Central memory CD8-positive, alpha-beta T cell (primary cell): ENCODE measurements around the gene GOLGA6L25.
"Not testable (repeated sequence)": the region's sequence is repeated elsewhere in the genome, so short reads cannot be mapped to it uniquely, and the experiment has no call there.

Experiments used
- ATAC-seq: fragments of 150-1000 bp; cut with Tn5 transposase; replicated peaks from 2 replicates; pipeline ENCODE4 v1.10.0; 2022; ENCODE audit warnings: mild to moderate bottlenecking, moderate FRiP score, moderate number of reproducible peaks; ENCODE audit not compliant: poor library complexity, severe bottlenecking; ENCODE audit errors: extremely low read depth
- DNase-seq, 2 donors: peaks; one replicate each; pipeline ENCODE4 v3.0.0; 2021; ENCODE audit warnings: low spot score in 2 of 2
- H3K27ac Mint-ChIP-seq: one replicate; pipeline ENCODE4 v1.8.0; 2022; ENCODE audit warnings: low read depth, mild to moderate bottlenecking, moderate library complexity, mixed read lengths
- H3K27me3 Mint-ChIP-seq: one replicate; pipeline ENCODE4 v1.8.0; 2022; ENCODE audit warnings: mixed read lengths
- H3K36me3 Mint-ChIP-seq: one replicate; pipeline ENCODE4 v1.8.0; 2022; ENCODE audit warnings: mild to moderate bottlenecking, moderate library complexity, mixed read lengths; ENCODE audit not compliant: insufficient read depth
- H3K4me1 Mint-ChIP-seq: one replicate; pipeline ENCODE4 v1.8.0; 2022; ENCODE audit warnings: mixed read lengths
- H3K4me3 Mint-ChIP-seq: one replicate; pipeline ENCODE4 v1.8.0; 2022; ENCODE audit warnings: mild to moderate bottlenecking, moderate library complexity, mixed read lengths
- H3K9me3 Mint-ChIP-seq: one replicate; pipeline ENCODE4 v1.8.0; 2022; ENCODE audit warnings: mixed read lengths

Gene GOLGA6L25, protein sequence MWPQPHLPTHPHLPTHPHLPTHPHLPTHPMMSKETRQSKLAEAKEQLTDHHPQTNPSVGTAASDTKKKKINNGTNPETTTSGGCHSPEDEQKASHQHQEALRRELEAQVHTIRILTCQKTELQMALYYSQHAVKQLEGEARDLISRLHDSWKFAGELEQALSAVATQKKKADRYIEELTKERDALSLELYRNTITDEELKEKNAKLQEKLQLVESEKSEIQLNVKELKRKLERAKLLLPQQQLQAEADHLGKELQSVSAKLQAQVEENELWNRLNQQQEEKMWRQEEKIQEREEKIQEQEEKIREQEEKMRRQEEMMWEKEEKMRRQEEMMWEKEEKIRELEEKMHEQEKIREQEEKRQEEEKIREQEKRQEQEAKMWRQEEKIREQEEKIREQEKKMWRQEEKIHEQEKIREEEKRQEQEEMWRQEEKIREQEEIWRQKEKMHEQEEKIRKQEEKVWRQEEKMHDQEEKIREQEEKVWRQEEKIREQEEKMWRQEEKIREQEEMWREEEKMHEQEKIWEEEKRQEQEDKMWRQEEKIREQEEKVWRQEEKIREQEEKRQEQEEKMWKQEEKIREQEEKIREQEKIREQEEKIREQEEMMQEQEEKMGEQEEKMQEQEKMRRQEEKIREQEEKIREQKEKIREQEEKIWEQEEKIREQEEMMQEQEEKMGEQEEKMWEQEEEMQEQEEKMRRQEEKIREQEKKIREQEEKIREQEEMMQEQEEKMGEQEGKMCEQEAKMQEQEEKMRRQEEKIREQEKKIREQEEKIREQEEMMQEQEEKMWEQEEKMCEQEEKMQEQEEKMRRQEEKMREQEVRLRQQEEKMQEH

DNA sequence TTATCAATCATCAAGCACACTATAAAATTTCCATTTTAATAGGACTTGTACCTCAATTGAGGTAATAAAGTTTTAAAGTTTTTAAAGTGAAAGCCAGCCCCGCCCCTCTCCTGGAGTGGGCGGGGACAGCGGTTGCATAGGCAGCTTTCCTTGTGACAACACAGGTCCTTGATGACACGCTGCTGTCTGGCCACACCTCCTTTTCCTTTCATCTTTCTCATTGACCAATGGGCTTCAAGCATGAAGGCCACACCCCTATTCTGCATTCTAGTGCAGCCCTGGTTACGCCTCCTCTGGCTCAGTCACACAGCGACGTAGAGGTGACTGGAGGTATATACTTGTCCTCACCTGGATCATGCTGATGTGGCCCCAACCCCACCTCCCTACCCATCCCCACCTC lies at the start of gene GOLGA6L25:
GOLGA6L25 (plus strand) TSS at position 301 of the 400 bp plus-strand sequence; CDS start at position 362, 61 bp downstream.
- DNase-seq, H3K9me3 Mint-ChIP-seq, H3K36me3 Mint-ChIP-seq, H3K4me1 Mint-ChIP-seq, H3K27ac Mint-ChIP-seq, H3K4me3 Mint-ChIP-seq, H3K27me3 Mint-ChIP-seq, ATAC-seq: not testable (repeated sequence)

DNA sequence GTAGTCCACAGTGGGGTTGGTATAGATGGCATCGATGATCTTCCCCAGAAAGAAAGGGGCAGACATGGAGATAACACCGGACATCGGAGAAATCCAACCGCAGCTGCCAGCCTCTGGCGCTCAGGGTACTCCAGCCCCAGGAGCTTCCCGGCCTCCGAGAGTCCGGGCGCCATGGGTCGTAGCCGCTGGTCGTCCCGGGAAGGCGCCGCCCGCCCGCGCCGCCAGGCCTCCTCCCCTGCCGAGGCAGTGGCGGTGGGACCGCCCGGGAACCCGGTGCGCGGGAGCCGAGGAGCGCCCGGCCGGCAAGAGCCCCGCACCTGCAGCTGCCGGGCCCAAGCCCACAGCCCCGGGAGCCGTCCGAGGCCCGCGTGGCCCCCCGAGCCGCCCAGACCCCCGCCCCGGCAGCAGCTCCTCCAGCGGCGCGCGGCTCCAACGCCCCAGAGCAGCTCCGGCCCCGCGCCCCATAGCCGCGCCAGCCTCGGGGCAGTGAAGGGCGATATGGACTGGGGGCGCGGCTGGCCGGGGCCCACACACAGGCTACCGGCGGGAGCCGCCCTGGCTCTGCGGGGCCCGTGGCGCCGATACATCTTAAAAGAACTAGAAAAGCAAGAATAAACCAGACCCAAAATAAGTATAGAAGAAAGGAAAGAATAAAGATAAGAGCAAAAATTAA lies 45.0 kb upstream of the GOLGA6L25 start:
- not testable (repeated sequence) for H3K4me3 Mint-ChIP-seq, DNase-seq, H3K9me3 Mint-ChIP-seq, H3K4me1 Mint-ChIP-seq, H3K27ac Mint-ChIP-seq, H3K27me3 Mint-ChIP-seq, H3K36me3 Mint-ChIP-seq, ATAC-seq

DNA sequence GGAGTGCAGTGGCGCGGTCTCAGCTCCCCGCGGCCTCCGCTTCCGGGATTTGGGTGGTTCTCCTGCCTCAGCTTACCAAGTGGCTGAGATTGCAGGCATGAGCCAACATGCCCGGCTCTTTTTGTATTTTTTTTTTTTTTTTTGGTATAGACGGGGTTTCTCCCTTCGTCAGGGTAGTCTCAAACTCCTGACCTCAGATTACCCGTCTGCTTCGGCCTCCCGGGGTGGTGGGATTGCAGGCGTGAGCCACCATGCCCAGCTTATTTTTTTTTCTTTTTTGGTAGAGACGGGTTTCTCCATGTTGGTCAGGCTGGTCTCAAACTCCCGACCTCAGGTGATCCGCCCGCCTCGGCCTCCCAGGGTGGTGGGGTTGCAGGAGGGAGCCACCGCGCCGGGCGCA lies 39.2 kb upstream of the GOLGA6L25 start:
- H3K4me3 Mint-ChIP-seq, DNase-seq, H3K9me3 Mint-ChIP-seq, H3K27me3 Mint-ChIP-seq, H3K36me3 Mint-ChIP-seq, H3K27ac Mint-ChIP-seq, H3K4me1 Mint-ChIP-seq, ATAC-seq: not testable (repeated sequence)

DNA sequence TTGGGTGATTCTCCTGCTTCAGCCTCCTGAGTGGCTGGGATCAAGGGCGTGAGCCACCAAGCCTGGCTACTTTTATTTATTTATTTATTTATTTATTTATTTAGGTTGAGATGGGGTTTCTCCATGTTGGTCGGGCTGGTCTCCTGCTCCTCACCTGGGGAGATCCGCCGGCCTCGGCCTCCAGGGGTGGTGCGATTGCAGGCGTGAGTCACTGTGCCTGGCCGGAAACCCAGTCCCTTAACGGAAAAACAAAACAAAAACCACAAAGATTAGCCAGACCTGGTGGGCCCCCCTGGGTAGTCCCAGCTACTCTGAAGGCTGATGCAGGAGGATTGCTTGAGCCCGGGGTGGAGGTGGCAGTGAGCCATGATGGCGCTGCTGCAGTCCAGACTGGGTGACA lies 38.2 kb upstream of the GOLGA6L25 start:
- not testable (repeated sequence) for H3K27me3 Mint-ChIP-seq, H3K4me1 Mint-ChIP-seq, H3K9me3 Mint-ChIP-seq, H3K36me3 Mint-ChIP-seq, DNase-seq, H3K4me3 Mint-ChIP-seq, ATAC-seq, H3K27ac Mint-ChIP-seq

DNA sequence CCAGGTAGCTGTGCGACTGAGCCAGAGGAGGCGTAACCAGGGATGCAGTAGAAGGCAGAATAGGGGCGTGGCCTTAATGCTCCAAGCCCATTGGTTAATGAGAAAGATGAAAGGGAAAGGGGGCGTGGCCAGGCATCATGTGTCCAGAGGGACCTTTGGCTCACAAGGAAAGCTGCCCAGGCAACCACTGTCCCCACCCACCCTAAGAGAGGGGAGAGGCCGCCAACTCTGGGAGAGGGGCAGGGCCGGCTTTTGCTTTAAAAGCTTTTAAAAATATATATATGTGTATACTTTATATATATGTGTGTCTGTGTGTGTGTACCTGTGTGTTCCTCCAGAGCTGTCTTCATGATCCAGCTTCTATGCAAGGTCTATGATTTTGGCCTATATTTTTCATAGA lies 20.4 kb upstream of the GOLGA6L25 start, which contains the start of gene GOLGA8G:
GOLGA8G (minus strand) TSS at position 18 of the 400 bp plus-strand sequence. CDS start 62 bp downstream, outside the sequence.
- not testable (repeated sequence) for H3K4me3 Mint-ChIP-seq, H3K36me3 Mint-ChIP-seq, H3K27ac Mint-ChIP-seq, H3K9me3 Mint-ChIP-seq, ATAC-seq, H3K4me1 Mint-ChIP-seq, H3K27me3 Mint-ChIP-seq, DNase-seq

DNA sequence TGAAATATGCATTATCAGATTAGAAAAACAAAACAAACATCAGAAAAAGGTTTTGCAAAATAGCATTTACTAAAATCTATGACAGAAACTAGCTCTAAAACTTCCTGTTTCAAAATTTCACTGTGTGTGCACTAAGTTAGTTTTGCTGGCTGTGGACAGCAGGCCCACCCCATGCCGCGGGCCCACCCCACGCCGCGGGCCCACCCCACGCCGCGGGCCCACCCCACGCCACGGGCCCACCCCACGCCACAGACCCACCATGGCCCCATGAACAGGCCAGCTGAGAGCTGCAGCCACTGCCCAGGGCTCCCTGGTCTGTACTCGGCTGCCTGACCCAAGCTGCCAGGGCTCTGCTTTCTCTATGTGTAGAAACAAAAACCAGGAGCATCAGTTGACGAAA lies 20.0 kb downstream of the GOLGA6L25 start:
- ATAC-seq = not testable (repeated sequence)

DNA sequence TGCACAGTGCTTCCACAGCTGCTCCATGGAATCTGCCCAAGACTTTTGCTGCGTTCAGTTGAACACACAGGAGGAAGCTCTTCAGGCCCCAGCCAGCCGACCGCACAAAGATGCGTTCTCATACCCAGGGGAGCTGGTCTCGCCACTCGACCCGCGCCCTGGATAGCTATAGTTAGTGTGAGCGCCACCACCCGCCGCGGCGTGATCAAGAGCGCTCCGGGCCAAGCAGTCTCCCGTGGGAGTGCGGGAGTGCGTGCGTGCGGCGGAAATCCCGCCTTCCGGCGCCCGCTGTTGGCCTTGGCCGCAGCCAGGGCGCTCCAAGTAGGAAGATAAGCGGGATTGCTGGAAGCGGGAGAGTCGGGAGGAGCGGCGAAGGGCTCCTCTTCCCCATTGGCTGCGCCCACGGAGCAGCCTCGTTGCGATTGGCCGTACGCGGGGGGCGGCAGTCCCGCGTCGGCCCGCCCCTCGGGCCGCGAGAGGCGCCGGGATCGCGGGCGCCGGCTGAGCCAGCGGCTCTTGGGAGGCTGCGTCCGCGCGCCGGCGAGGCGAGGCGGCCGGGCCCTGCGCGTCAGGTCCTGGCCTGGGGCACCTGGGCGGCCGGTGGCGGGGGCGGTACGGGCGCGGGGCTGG lies 35.7 kb downstream of the GOLGA6L25 start:
- not testable (repeated sequence) for H3K9me3 Mint-ChIP-seq, DNase-seq, H3K36me3 Mint-ChIP-seq, H3K4me1 Mint-ChIP-seq, H3K27ac Mint-ChIP-seq, H3K27me3 Mint-ChIP-seq
- H3K4me3 Mint-ChIP-seq = peak overlapping the region; percentile 85
- ATAC-seq = peak; percentile 76

More for the DNA sequence above, 20.0 kb downstream of the GOLGA6L25 start:
- not testable (repeated sequence) for H3K27ac Mint-ChIP-seq, H3K4me3 Mint-ChIP-seq, H3K36me3 Mint-ChIP-seq, H3K4me1 Mint-ChIP-seq, H3K27me3 Mint-ChIP-seq, DNase-seq, H3K9me3 Mint-ChIP-seq

DNA sequence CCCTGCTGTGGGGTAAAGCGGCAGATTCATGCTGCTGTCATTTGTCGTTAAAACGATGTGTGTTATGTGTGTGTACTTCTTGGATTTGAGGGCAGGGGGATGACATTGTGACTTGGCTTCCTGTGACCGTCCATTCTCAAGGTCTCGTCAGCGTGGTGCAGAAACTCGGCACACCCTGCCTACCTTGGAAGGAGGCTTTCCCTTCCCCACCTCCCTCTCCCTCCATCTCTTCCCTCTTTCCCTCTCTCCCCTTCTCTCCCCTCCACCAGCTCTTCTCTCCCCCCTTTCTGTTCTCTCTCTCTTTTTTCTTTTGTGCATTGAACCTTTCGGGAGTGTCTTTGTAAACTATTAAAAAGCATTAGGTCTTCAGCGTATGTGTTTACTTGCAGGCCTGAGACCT lies 36.4 kb downstream of the GOLGA6L25 start:
- H3K9me3 Mint-ChIP-seq, H3K4me1 Mint-ChIP-seq, H3K27me3 Mint-ChIP-seq, ATAC-seq, DNase-seq, H3K36me3 Mint-ChIP-seq: not testable (repeated sequence)
- Mint-ChIP-seq H3K27ac (peak overlapping the region; percentile 13), H3K4me3 (peak overlapping the region; percentile 85)

DNA sequence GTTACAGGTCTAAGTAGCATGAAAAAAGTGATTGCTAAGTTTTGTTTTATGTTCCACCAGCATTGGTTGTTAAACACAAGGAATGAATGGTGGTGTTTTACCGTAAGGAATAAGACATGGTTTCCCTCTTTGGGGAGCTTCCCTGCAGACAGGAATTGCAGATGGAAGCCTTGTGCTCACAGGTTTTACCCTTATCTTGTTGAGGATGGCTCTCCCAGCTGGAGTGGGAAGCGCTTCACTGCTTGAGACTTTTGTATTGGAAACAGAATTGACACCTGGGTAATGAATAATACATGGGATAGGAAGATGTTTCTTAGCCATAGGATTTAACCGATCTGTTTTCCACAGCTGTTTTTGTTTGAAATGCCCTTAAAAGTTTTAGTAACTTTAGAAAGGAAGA lies 39.0 kb downstream of the GOLGA6L25 start:
- H3K4me1 Mint-ChIP-seq, H3K27me3 Mint-ChIP-seq, DNase-seq, H3K4me3 Mint-ChIP-seq, H3K9me3 Mint-ChIP-seq, H3K36me3 Mint-ChIP-seq, ATAC-seq, H3K27ac Mint-ChIP-seq: not testable (repeated sequence)

DNA sequence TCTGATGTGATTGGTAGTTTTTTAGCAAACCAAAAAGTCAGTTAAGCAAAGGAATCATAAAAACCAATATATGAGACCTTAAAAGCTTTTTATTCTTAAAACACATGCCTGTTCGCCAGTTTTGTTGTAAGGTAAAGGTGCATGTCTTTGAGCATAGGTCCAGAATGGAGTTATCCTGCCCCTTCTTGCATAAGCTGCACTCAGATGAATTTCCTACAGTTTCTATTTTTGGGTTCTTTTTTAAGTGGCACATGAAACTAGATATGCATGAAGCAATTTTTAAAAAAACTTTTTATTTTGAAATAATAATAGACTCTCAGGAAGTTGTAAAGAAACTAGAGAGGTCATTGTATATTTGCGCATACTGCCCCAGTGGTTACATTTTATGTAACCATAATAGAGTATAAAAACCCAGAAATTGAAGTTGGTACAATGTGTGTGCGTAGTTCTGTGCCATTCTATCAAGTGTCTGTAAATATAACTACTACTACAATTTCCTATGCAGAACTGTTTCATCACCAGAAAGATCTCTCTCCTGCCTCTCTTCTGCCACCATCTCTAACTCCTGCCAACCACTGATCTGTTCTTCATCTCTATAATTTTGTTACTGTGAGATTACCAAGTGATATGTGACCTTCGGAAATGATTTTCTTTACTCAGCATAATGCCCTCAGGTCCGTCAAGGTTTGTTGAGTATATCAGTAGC lies 40.2 kb downstream of the GOLGA6L25 start:
- DNase-seq, H3K27ac Mint-ChIP-seq, H3K36me3 Mint-ChIP-seq, H3K4me3 Mint-ChIP-seq, H3K27me3 Mint-ChIP-seq, H3K4me1 Mint-ChIP-seq, H3K9me3 Mint-ChIP-seq, ATAC-seq: not testable (repeated sequence)

DNA sequence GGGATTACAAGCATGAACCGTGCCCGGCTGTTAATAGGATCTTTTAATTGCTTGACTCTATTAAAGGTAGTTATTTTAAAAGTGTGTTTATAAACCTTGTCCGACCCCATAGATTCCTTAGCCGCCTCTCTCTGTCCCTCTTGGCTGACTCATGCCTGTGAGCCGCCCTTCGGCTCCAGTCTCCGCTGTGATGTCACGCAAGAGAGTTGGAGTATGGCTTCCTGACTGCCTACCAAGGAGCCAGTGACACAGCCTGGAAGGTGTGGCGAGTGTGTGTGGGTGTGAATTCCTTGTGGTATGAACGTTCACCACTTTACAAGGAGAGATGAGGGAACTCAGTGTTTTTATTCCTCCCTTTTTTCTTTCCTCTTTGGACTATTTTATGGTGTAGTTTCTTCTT lies 44.1 kb downstream of the GOLGA6L25 start:
- not testable (repeated sequence) for DNase-seq, H3K27me3 Mint-ChIP-seq, H3K27ac Mint-ChIP-seq, ATAC-seq, H3K4me3 Mint-ChIP-seq, H3K4me1 Mint-ChIP-seq, H3K9me3 Mint-ChIP-seq, H3K36me3 Mint-ChIP-seq

DNA sequence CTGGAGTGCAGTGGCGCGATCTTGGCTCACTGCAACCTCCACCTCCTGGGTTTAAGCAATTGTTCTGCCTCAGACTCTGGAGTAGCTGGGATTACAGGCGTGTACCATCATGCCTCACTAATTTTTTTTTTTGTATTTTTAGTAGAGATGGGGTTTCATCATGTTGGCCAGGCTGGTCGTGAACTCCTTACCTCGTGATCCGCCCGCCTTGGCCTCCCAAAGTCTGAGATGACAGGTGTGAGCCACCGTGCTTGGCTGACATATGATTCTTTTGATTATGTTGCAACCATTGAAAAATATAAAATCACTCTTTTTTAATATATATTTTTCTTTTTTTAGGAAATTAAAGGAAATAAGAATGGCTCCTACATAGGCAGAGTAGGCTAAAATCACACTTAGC lies 44.8 kb downstream of the GOLGA6L25 start:
- H3K9me3 Mint-ChIP-seq, H3K4me1 Mint-ChIP-seq, ATAC-seq, H3K4me3 Mint-ChIP-seq, H3K27ac Mint-ChIP-seq, H3K36me3 Mint-ChIP-seq, H3K27me3 Mint-ChIP-seq, DNase-seq: not testable (repeated sequence)
